HepG2 (cell line): ENCODE measurements around the gene SLC17A9. TPM values are rescaled to one million over a fixed set of nuclear protein-coding genes. Genes with fewer than 3 reads are reported as not detected.

Source experiments
- ARID2 ChIP-seq: sonication (generic); formaldehyde crosslinking; IDR thresholded peaks from 2 replicates; pipeline ENCODE4 v1.8.1; 2022; ENCODE audit warnings: mild to moderate bottlenecking, missing genetic modification reagents, borderline replicate concordance
- ATRX ChIP-seq: sonication (generic); formaldehyde crosslinking; IDR thresholded peaks from 2 replicates; pipeline ENCODE4 v1.4.0; 2020; ENCODE audit warnings: missing genetic modification reagents, borderline replicate concordance
- CHD4 ChIP-seq: fragments of 200-600 bp; sonication (generic); IDR thresholded peaks from 2 replicates; pipeline ENCODE4 v1.7.0; 2017; ENCODE audit warnings: mild to moderate bottlenecking, low read length, borderline replicate concordance
- GTF2F1 ChIP-seq: fragments of 150-350 bp; IDR thresholded peaks from 2 replicates; pipeline ENCODE4 v1.6.1; 2014; ENCODE audit warnings: low read length
- HIC2 ChIP-seq: sonication (generic); formaldehyde crosslinking; IDR thresholded peaks from 2 replicates; pipeline ENCODE4 v1.9.0; 2022; ENCODE audit warnings: low read depth, missing genetic modification reagents
- HNRNPK ChIP-seq: fragments of 200-400 bp; formaldehyde crosslinking; IDR thresholded peaks from 2 replicates; pipeline ENCODE4 v1.6.1; 2018; ENCODE audit warnings: low read length, low read depth, moderate library complexity, mild to moderate bottlenecking; ENCODE audit not compliant: poor library complexity, severe bottlenecking
- HOXA9 ChIP-seq: sonication (generic); formaldehyde crosslinking; IDR thresholded peaks from 2 replicates; pipeline ENCODE4 v1.8.1; 2022; ENCODE audit warnings: missing genetic modification reagents, mild to moderate bottlenecking, moderate library complexity, borderline replicate concordance
- HOXD1 ChIP-seq: sonication (generic); formaldehyde crosslinking; IDR thresholded peaks from 2 replicates; pipeline ENCODE4 v1.5.0; 2020; ENCODE audit warnings: missing genetic modification reagents
- KLF12 ChIP-seq: sonication (generic); formaldehyde crosslinking; IDR thresholded peaks from 2 replicates; pipeline ENCODE4 v1.4.0; 2020; ENCODE audit warnings: missing genetic modification reagents, borderline replicate concordance
- NRL ChIP-seq: sonication (generic); formaldehyde crosslinking; IDR thresholded peaks from 2 replicates; pipeline ENCODE4 v1.5.0; 2020; ENCODE audit warnings: missing genetic modification reagents, mild to moderate bottlenecking, moderate library complexity, borderline replicate concordance
- PAF1 ChIP-seq: IDR thresholded peaks from 2 replicates; pipeline ENCODE4 v1.6.1; 2016; ENCODE audit warnings: missing genetic modification reagents, missing compliant biosample characterization
- POLR2AphosphoS2 ChIP-seq: IDR thresholded peaks from 2 replicates; pipeline ENCODE4 v1.6.1; 2011; ENCODE audit warnings: low read depth, low read length, improper control_type of control experiment
- REL ChIP-seq: sonication (generic); formaldehyde crosslinking; conservative IDR thresholded peaks from 2 replicates; pipeline ENCODE4 v1.8.0; 2022; ENCODE audit warnings: mild to moderate bottlenecking, missing genetic modification reagents, moderate library complexity
- SNAPC2 ChIP-seq: sonication (generic); formaldehyde crosslinking; IDR thresholded peaks from 2 replicates; pipeline ENCODE4 v1.8.1; 2022; ENCODE audit warnings: mild to moderate bottlenecking, missing genetic modification reagents
- SP140L ChIP-seq: sonication (generic); formaldehyde crosslinking; IDR thresholded peaks from 2 replicates; pipeline ENCODE4 v1.4.0; 2020; ENCODE audit warnings: missing genetic modification reagents, borderline replicate concordance
- TARDBP ChIP-seq: sonication (generic); formaldehyde crosslinking; IDR thresholded peaks from 2 replicates; pipeline ENCODE4 v1.8.0; 2022; ENCODE audit warnings: mild to moderate bottlenecking, missing genetic modification reagents
- TRIM22 ChIP-seq: fragments of 450-650 bp; IDR thresholded peaks from 2 replicates; pipeline ENCODE4 v1.6.1; 2017
- YEATS2 ChIP-seq: sonication (generic); formaldehyde crosslinking; IDR thresholded peaks from 2 replicates; pipeline ENCODE4 v1.4.0; 2020; ENCODE audit warnings: missing genetic modification reagents, borderline replicate concordance
- ZFP41 ChIP-seq: sonication (generic); formaldehyde crosslinking; IDR thresholded peaks from 2 replicates; pipeline ENCODE4 v1.4.0; 2020; ENCODE audit warnings: mild to moderate bottlenecking, missing genetic modification reagents, borderline replicate concordance
- ZFYVE20 ChIP-seq: sonication (generic); formaldehyde crosslinking; IDR thresholded peaks from 2 replicates; pipeline ENCODE4 v1.8.0; 2023; ENCODE audit warnings: low read depth, mild to moderate bottlenecking, moderate library complexity, missing genetic modification reagents, borderline replicate concordance
- ZNF331 ChIP-seq: sonication (generic); formaldehyde crosslinking; IDR thresholded peaks from 2 replicates; pipeline ENCODE4 v1.4.0; 2020; ENCODE audit warnings: missing genetic modification reagents
- ZNF432 ChIP-seq: sonication (generic); formaldehyde crosslinking; IDR thresholded peaks from 2 replicates; pipeline ENCODE4 v1.5.0; 2020; ENCODE audit warnings: missing genetic modification reagents, mild to moderate bottlenecking, borderline replicate concordance
- ZNF552 ChIP-seq: sonication (generic); formaldehyde crosslinking; IDR thresholded peaks from 2 replicates; pipeline ENCODE4 v1.9.0; 2022; ENCODE audit warnings: missing genetic modification reagents, mild to moderate bottlenecking, borderline replicate concordance
- ZNF562 ChIP-seq: sonication (generic); formaldehyde crosslinking; IDR thresholded peaks from 2 replicates; pipeline ENCODE4 v1.8.0; 2022; ENCODE audit warnings: missing genetic modification reagents, borderline replicate concordance
- ZNF709 ChIP-seq: sonication (generic); formaldehyde crosslinking; IDR thresholded peaks from 2 replicates; pipeline ENCODE4 v1.5.0; 2020; ENCODE audit warnings: mild to moderate bottlenecking, missing genetic modification reagents
- ZNF737 ChIP-seq: sonication (generic); formaldehyde crosslinking; IDR thresholded peaks from 2 replicates; pipeline ENCODE4 v1.5.0; 2020; ENCODE audit warnings: missing genetic modification reagents, mild to moderate bottlenecking, borderline replicate concordance
- polyA plus RNA-seq, 8 experiments: library from polyadenylated mRNA; depleted of rRNA in 3 of 8; stranded (reverse) in 7 of 8; unstranded in 1 of 8; fragments of >200 nt; fragmentation: Illumina TruSeq in 4 of 8; extraction: Trizol in 4 of 8; gene quantifications; 2 replicates each; pipeline versions ENCODE4 v1.2.1 to v1.2.3, GENCODE V29; 2011 to 2016; ENCODE audit warnings: low read depth in 4 of 8, missing spikeins in 1 of 8, mixed read lengths in 1 of 8; ENCODE audit not compliant: insufficient read depth in 1 of 8
- total RNA-seq, 5 experiments: library from RNA; depleted of rRNA; stranded (reverse); fragments of >200 nt; fragmentation: Illumina TruSeq; extraction: Trizol; gene quantifications; 2 replicates each; pipeline ENCODE4 v1.2.3, GENCODE V29; 2016; ENCODE audit warnings: low read depth in 1 of 5
- TF ChIP-seq, protein P1 (sequence below): sonication (generic); formaldehyde crosslinking; IDR thresholded peaks from 2 replicates; pipeline ENCODE4 v1.4.0; 2020; ENCODE audit warnings: missing genetic modification reagents, low read depth, mild to moderate bottlenecking, borderline replicate concordance

The SLC17A9 gene
- total and polyA plus RNA-seq, 2 of the 13 experiments (the other 11 are each of a cell fraction or from before 2014, with no cell fraction given) = 110 to 191 TPM

GRCh38 chr20:62938105-62938888, 14.2 kb upstream of the SLC17A9 start, which contains the start of gene GID8 (continued):
- TF ChIP-seq HIC2 (CRISPR knock-in tag) = no peak
- no peak for TF ChIP-seq ZNF331 (CRISPR knock-in tag)
- peak; percentile 49; the same call in 1 of the 2 replicates for TF ChIP-seq ARID2 (CRISPR knock-in tag)
- TF ChIP-seq SNAPC2 (CRISPR knock-in tag) = no peak; the same call in 1 of the 2 replicates
- TF ChIP-seq HNRNPK = no peak
- TF ChIP-seq PAF1 = no peak
- TF ChIP-seq KLF12 (CRISPR knock-in tag) = no peak
- TF ChIP-seq ZNF552 (CRISPR knock-in tag) = no peak
- no peak for TF ChIP-seq REL
- no peak for TF ChIP-seq CHD4
- peak; percentile 1; the same call in 1 of the 2 replicates for TF ChIP-seq ZNF709 (CRISPR knock-in tag)
- TF ChIP-seq TRIM22 = no peak
- no peak for TF ChIP-seq ZFYVE20 (CRISPR knock-in tag)
- peak; percentile 90; the same call in 1 of the 2 replicates for TF ChIP-seq NRL (CRISPR knock-in tag)
- peak; percentile 38; the same call in 1 of the 2 replicates for TF ChIP-seq YEATS2 (CRISPR knock-in tag)
- no peak for TF ChIP-seq ZFP41
- peak; percentile 67; the same call in 1 of the 2 replicates for TF ChIP-seq HOXD1
- no peak; the same call in 1 of the 2 replicates for TF ChIP-seq HOXA9 (CRISPR knock-in tag)
- no peak; the same call in 1 of the 2 replicates for TF ChIP-seq ZNF737 (CRISPR knock-in tag)
- no peak for TF ChIP-seq POLR2AphosphoS2
- TF ChIP-seq SP140L (CRISPR knock-in tag) = no peak
- no peak for TF ChIP-seq GTF2F1
- TF ChIP-seq, protein P1, sequence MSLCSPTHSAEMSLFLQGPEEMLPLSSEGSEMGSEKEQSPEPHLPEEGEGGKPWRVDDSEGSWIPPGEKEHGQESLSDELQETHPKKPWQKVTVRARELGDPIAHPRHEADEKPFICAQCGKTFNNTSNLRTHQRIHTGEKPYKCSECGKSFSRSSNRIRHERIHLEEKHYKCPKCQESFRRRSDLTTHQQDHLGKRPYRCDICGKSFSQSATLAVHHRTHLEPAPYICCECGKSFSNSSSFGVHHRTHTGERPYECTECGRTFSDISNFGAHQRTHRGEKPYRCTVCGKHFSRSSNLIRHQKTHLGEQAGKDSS (CRISPR knock-in tag) = no peak
- TF ChIP-seq TARDBP (CRISPR knock-in tag) = 0 out of 2 replicates have a peak, but pooled peaks have one; percentile 12
- no peak for TF ChIP-seq ZNF432
- TF ChIP-seq ZNF562 (CRISPR knock-in tag) = no peak
- TF ChIP-seq ATRX (CRISPR knock-in tag) = no peak
